OCI-LY7 (cell line): Measurements from ENCODE around the gene PDS5B. TPM values are rescaled to one million over a fixed set of nuclear protein-coding genes. Genes with fewer than 3 reads are reported as not detected.

Source experiments
- BruUV-seq: library from RNA; stranded (reverse); fragments of 400-500 nt; replicated peaks from 2 replicates; lab custom pipeline; 2021; lab: Mats Ljungman, UMichigan
- CTCF ChIA-PET: fragments of 300-600 bp; sonication (Branson Sonifier 250); formaldehyde crosslinking; loops from one replicate; lab custom pipeline; 2022; ENCODE audit warnings: antibody characterized with exemption; ENCODE audit not compliant: unreplicated experiment; lab: Charles Lee
- POLR2A ChIA-PET: fragments of 300-600 bp; sonication (Branson Sonifier 250); formaldehyde crosslinking; loops from one replicate; lab custom pipeline; 2022; ENCODE audit warnings: antibody characterized with exemption; lab: Charles Lee
- DNase-seq: peaks from one replicate; pipeline ENCODE4 v3.0.0-alpha.2; 2015; ENCODE audit warnings: low spot score
- H2AFZ ChIP-seq: fragments of 200-600 bp; sonication (generic), shearing (Covaris generic); 2 replicates; pipeline ENCODE4 v1.6.1; 2014; ENCODE audit warnings: mild to moderate bottlenecking, antibody characterized with exemption, low read length, moderate library complexity
- H3K27ac ChIP-seq: fragments of 200-600 bp; sonication (generic); 2 replicates; pipeline ENCODE4 v1.5.1; 2014; ENCODE audit warnings: mixed run types, low read depth, mild to moderate bottlenecking, moderate library complexity, low read length, inconsistent platforms; ENCODE audit not compliant: poor library complexity, severe bottlenecking
- H3K36me3 ChIP-seq: fragments of 200-600 bp; sonication (generic); 2 replicates; pipeline ENCODE4 v1.6.1; 2014; ENCODE audit warnings: mild to moderate bottlenecking, antibody characterized with exemption, low read length, moderate library complexity, mixed read lengths; ENCODE audit not compliant: insufficient read depth
- H3K4me1 ChIP-seq: fragments of 200-600 bp; sonication (generic); 2 replicates; pipeline ENCODE4 v1.5.1; 2014; ENCODE audit warnings: mild to moderate bottlenecking, low read length; ENCODE audit not compliant: insufficient read depth, poor library complexity, severe bottlenecking
- H3K4me2 ChIP-seq: fragments of 200-600 bp; sonication (generic); 2 replicates; pipeline ENCODE4 v1.6.1; 2014; ENCODE audit warnings: mild to moderate bottlenecking, low read length
- H3K4me3 ChIP-seq: fragments of 200-600 bp; sonication (generic); 2 replicates; pipeline ENCODE4 v1.5.1; 2014; ENCODE audit warnings: mild to moderate bottlenecking, low read depth, low read length; ENCODE audit not compliant: poor library complexity, severe bottlenecking
- H3K79me2 ChIP-seq: fragments of 200-600 bp; sonication (generic); 2 replicates; pipeline ENCODE4 v1.6.1; 2016; ENCODE audit warnings: low read depth, mild to moderate bottlenecking, low read length, moderate library complexity, mixed read lengths; ENCODE audit not compliant: insufficient read depth
- H3K9me2 ChIP-seq: fragments of 200-600 bp; sonication (generic); 2 replicates; pipeline ENCODE4 v1.6.1; 2016; ENCODE audit warnings: mild to moderate bottlenecking, low read length, mixed read lengths; ENCODE audit not compliant: insufficient read depth
- H3K9me3 ChIP-seq: fragments of 200-600 bp; sonication (generic); 2 replicates; pipeline ENCODE4 v1.6.1; 2014; ENCODE audit warnings: mild to moderate bottlenecking, mixed run types, low read length, mixed read lengths
- H4K20me1 ChIP-seq: fragments of 200-600 bp; sonication (generic); 2 replicates; pipeline ENCODE4 v1.6.1; 2014; ENCODE audit warnings: mild to moderate bottlenecking, antibody characterized with exemption, low read length, moderate library complexity, mixed read lengths; ENCODE audit not compliant: insufficient read depth
- CTCF ChIP-seq: fragments of 200-600 bp; sonication (generic); conservative IDR thresholded peaks from 2 replicates; pipeline ENCODE4 v1.5.1; 2014; ENCODE audit warnings: mild to moderate bottlenecking, antibody characterized with exemption, low read length, moderate library complexity, mixed read lengths
- EZH2phosphoT487 ChIP-seq: fragments of 200-600 bp; sonication (generic); IDR thresholded peaks from 2 replicates; pipeline ENCODE4 v1.6.1; 2018; ENCODE audit warnings: low read depth, borderline replicate concordance, mild to moderate bottlenecking, mixed run types, antibody characterized with exemption, low read length, moderate library complexity, mixed read lengths
- intact Hi-C: fragments of 100-400 bp; cut with micrococcal nuclease; formaldehyde crosslinking; loops from one replicate; pipeline ENCODE4 v1.10.0; 2022; ENCODE audit not compliant: unreplicated experiment
- total RNA-seq, 2 experiments: library from RNA; depleted of rRNA in 1 of 2; stranded (reverse); fragments of >200 nt in 1 of 2; shearing (Covaris generic) in 1 of 2; gene quantifications; 2 replicates each; pipeline ENCODE4 v1.2.3, GENCODE V29; 2014 to 2022

The PDS5B gene
- total RNA-seq, 2 experiments from 2014 or later: 34.1 to 70.4 TPM

- Histone ChIP-seq H3K4me2 (peak overlapping the region; percentile 85), H3K9me3 (no peaks in the 10 kb centered on the region), H3K9me2 (no peaks in the 10 kb centered on the region), H3K36me3 (peaks cover 6% of the 10 kb centered on the region; the same call in 1 of the 2 replicates), H4K20me1 (peaks cover 38% of the 10 kb centered on the region), H3K4me3 (peak overlapping the region; percentile 91), H3K79me2 (peaks cover 66% of the 10 kb centered on the region), H3K4me1 (peaks cover 35% of the 10 kb centered on the region), H3K27ac (no peak overlapping the region), H2AFZ (no peak overlapping the region)
- CTCF ChIA-PET: no interaction called here
- POLR2A ChIA-PET: interaction anchor here (0.6 to 5.1 kb wide), 11 partner anchors 11 to 936 kb away, joined by 3 to 57 read pairs (median 3); no protein-coding TSS in a partner anchor
- no peak for TF ChIP-seq CTCF
- TF ChIP-seq EZH2phosphoT487: no peak
- intact Hi-C loops: loop anchor here (5.0 to 10.0 kb wide), 2 partner anchors 271 to 316 kb away; partner anchors contain the start of genes BRCA2 and ZAR1L
- no peak for DNase-seq
- BruUV-seq: no TSS peak
Observed at GRCh38 chr13:32588736-32589135, 2.5 kb downstream of the PDS5B start.

DNA sequence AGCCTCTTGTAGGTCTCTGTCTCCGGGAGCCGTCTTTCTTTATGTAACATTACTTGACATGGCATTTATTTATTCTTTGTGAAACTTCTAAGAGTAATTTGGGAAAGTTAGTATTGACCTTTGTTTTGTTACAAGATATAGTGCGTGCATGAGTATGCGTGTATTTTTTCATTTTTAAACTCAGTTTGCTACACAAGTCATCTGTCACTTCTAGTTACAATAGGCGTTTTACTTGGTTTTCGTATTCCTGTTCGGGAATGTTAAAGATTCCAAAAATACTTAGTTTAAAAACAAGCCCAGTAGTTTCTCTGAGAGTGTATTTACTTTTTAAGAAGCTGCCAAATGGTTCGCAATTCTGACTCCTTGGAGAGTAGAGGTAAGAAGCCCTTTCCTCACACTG lies 3.2 kb downstream of the PDS5B start:
- H3K9me3 ChIP-seq: no peaks in the 10 kb centered on the region
- H3K4me3 ChIP-seq: peak overlapping the region; percentile 91
- peaks cover 6% of the 10 kb centered on the region; the same call in 1 of the 2 replicates for H3K36me3 ChIP-seq
- POLR2A ChIA-PET: interaction anchor here (1.1 to 5.1 kb wide), 6 partner anchors 11 to 1174 kb away, joined by 3 to 57 read pairs (median 4); no protein-coding TSS in a partner anchor
- no peak overlapping the region for H2AFZ ChIP-seq
- no peak overlapping the region for H3K27ac ChIP-seq
- peak overlapping the region; percentile 85 for H3K4me2 ChIP-seq
- DNase-seq: no peak
- H3K9me2 ChIP-seq: no peaks in the 10 kb centered on the region
- TF ChIP-seq CTCF: no peak
- TF ChIP-seq EZH2phosphoT487: no peak
- peaks cover 38% of the 10 kb centered on the region for H4K20me1 ChIP-seq
- peaks cover 35% of the 10 kb centered on the region for H3K4me1 ChIP-seq
- BruUV-seq: no TSS peak
- CTCF ChIA-PET: no interaction called here
- H3K79me2 ChIP-seq: peaks cover 74% of the 10 kb centered on the region
- intact Hi-C loops: loop anchor here (5.0 to 10.0 kb wide), 2 partner anchors 272 to 315 kb away; partner anchors contain the start of genes BRCA2 and ZAR1L

DNA sequence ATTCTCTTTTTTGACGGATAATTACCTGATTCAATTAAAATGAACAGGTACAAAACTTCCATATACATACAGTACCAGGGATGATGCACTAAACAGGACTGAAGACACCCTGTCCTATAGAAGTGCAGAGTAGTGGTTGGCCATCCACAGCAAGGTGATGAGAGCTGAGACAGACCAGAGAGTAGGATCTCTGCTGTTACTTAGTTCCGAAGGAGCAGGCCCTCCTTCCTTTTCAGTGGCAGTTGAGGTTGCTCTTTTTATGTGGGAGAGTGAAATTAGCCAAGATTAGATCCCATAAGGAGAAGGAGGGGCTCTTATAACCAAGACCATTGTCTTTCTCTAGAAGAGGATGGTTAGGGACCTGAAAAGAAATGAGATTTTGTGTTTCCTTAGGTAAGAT lies 4.0 kb downstream of the PDS5B start:
- no peak for TF ChIP-seq CTCF
- no peak for TF ChIP-seq EZH2phosphoT487
- Histone ChIP-seq H3K9me3 (no peaks in the 10 kb centered on the region), H3K4me2 (peak overlapping the region; percentile 85), H3K9me2 (no peaks in the 10 kb centered on the region), H3K4me3 (no peak overlapping the region), H3K36me3 (peaks cover 6% of the 10 kb centered on the region; the same call in 1 of the 2 replicates), H3K79me2 (peaks cover 82% of the 10 kb centered on the region), H2AFZ (no peak overlapping the region), H3K27ac (no peak overlapping the region), H4K20me1 (peaks cover 42% of the 10 kb centered on the region), H3K4me1 (peaks cover 33% of the 10 kb centered on the region)
- ChIA-PET CTCF (interaction anchor here (0.6 kb wide), 1 partner anchor 49 kb away, joined by 3 read pairs; no protein-coding TSS in a partner anchor), POLR2A (interaction anchor here (0.7 to 5.1 kb wide), 8 partner anchors 10 to 1173 kb away, joined by 3 to 57 read pairs (median 4); no protein-coding TSS in a partner anchor)
- no TSS peak for BruUV-seq
- DNase-seq: no peak
- intact Hi-C loops: no loop called here
